ENCODE results near the gene KRT33B. TPM values are rescaled to one million over a fixed set of nuclear protein-coding genes. Genes with fewer than 3 reads are reported as not detected.

The KRT33B gene
- total RNA-seq, 2 donors from 2014 or later: not detected

GRCh38 chr17:41340494-41340893, 29.1 kb downstream of the KRT33B start:
- H3K36me3 ChIP-seq: no peaks in the 10 kb centered on the region
- no peaks in the 10 kb centered on the region for H3K9me3 ChIP-seq
- TF ChIP-seq CTCF (IDR thresholded peaks at IDR 0.05): no peak
- DNase-seq (ENCODE audit: low spot score) (no peak), ATAC-seq (ENCODE audit: insufficient number of reproducible peaks, low FRiP score, low read depth) (no peak)
- H3K4me3 ChIP-seq: no peak overlapping the region
- H3K27ac ChIP-seq: no peak overlapping the region
- H3K4me1 ChIP-seq (ENCODE audit: control insufficient read depth in 1 of 2, low read depth in 2 of 2): no peaks in the 10 kb centered on the region
- no peaks in the 10 kb centered on the region for H3K27me3 ChIP-seq (replicated peaks; ENCODE audit: insufficient read depth)

- Histone ChIP-seq H3K9me3 (no peaks in the 10 kb centered on the region), H3K4me3 (no peak overlapping the region), H3K27ac (no peak overlapping the region), H3K36me3 (no peaks in the 10 kb centered on the region), H3K4me1 (ENCODE audit: control insufficient read depth in 1 of 2, low read depth in 2 of 2) (no peaks in the 10 kb centered on the region), H3K27me3 (replicated peaks; ENCODE audit: insufficient read depth) (no peaks in the 10 kb centered on the region)
- no peak for TF ChIP-seq CTCF (IDR thresholded peaks at IDR 0.05)
- DNase-seq (ENCODE audit: low spot score) (no peak), ATAC-seq (ENCODE audit: insufficient number of reproducible peaks, low FRiP score, low read depth) (no peak)
These were observed 29.9 kb downstream of the KRT33B start for GRCh38 chr17:41339571-41340172.

GRCh38 chr17:41338961-41339485, 30.6 kb downstream of the KRT33B start:
- Histone ChIP-seq H3K27me3 (replicated peaks; ENCODE audit: insufficient read depth) (no peaks in the 10 kb centered on the region), H3K4me3 (no peak overlapping the region), H3K4me1 (ENCODE audit: control insufficient read depth in 1 of 2, low read depth in 2 of 2) (no peaks in the 10 kb centered on the region), H3K9me3 (no peaks in the 10 kb centered on the region), H3K36me3 (no peaks in the 10 kb centered on the region), H3K27ac (no peak overlapping the region)
- ATAC-seq (ENCODE audit: insufficient number of reproducible peaks, low FRiP score, low read depth) (no peak), DNase-seq (ENCODE audit: low spot score) (no peak)
- no peak for TF ChIP-seq CTCF (IDR thresholded peaks at IDR 0.05)

- no peaks in the 10 kb centered on the region for H3K4me1 ChIP-seq (ENCODE audit: control insufficient read depth in 1 of 2, low read depth in 2 of 2)
- TF ChIP-seq CTCF (IDR thresholded peaks at IDR 0.05): no peak
- no peaks in the 10 kb centered on the region for H3K27me3 ChIP-seq (replicated peaks; ENCODE audit: insufficient read depth)
- H3K4me3 ChIP-seq: no peak overlapping the region
- no peaks in the 10 kb centered on the region for H3K36me3 ChIP-seq
- H3K27ac ChIP-seq: no peak overlapping the region
- DNase-seq (ENCODE audit: low spot score) (no peak), ATAC-seq (ENCODE audit: insufficient number of reproducible peaks, low FRiP score, low read depth) (no peak)
- H3K9me3 ChIP-seq: no peaks in the 10 kb centered on the region
These were observed 33.9 kb downstream of the KRT33B start for GRCh38 chr17:41335747-41336146.

- no peak for ATAC-seq (ENCODE audit: insufficient number of reproducible peaks, low FRiP score, low read depth)
- no peaks in the 10 kb centered on the region for H3K4me1 ChIP-seq (ENCODE audit: control insufficient read depth in 1 of 2, low read depth in 2 of 2)
- no peaks in the 10 kb centered on the region for H3K36me3 ChIP-seq
- H3K4me3 ChIP-seq: no peak overlapping the region
- TF ChIP-seq CTCF (IDR thresholded peaks at IDR 0.05): no peak
- H3K27ac ChIP-seq: no peak overlapping the region
- no peaks in the 10 kb centered on the region for H3K27me3 ChIP-seq (replicated peaks; ENCODE audit: insufficient read depth)
- H3K9me3 ChIP-seq: no peaks in the 10 kb centered on the region
- no peak for DNase-seq (ENCODE audit: low spot score)
These were observed 35.0 kb downstream of the KRT33B start for GRCh38 chr17:41334385-41335305.

Measured in thoracic aorta (tissue), 2 donors.